Keratinocyte (primary cell): Measurements from ENCODE around the gene DTWD2. TPM values are rescaled to one million over a fixed set of nuclear protein-coding genes. Genes with fewer than 3 reads are reported as not detected.

ENCODE experiments used
- DNase-seq: peaks from one replicate; pipeline ENCODE4 v3.0.0-alpha.2; 2011; ENCODE audit warnings: low read depth, missing footprints, low spot score
- FAIRE-seq: peaks from 2 replicates; lab custom pipeline; 2011; peaks lifted over from hg19 to GRCh38; lab: Jason Lieb, UNC
- H2AFZ ChIP-seq: 2 replicates; pipeline ENCODE4 v1.6.0; 2012; ENCODE audit warnings: low read length, control low read depth, inconsistent platforms; ENCODE audit not compliant: control insufficient read depth
- H3K27ac ChIP-seq: 2 replicates; pipeline ENCODE4 v1.5.1; 2011; ENCODE audit warnings: low read length; ENCODE audit not compliant: control insufficient read depth, insufficient read depth
- H3K27me3 ChIP-seq: 3 replicates; pipeline ENCODE4 v1.6.0; 2011; ENCODE audit warnings: low read length; ENCODE audit not compliant: control insufficient read depth, insufficient read depth; ENCODE audit errors: extremely low read depth
- H3K36me3 ChIP-seq, 2 experiments: 2 replicates in 1 of 2; 3 replicates in 1 of 2; pipeline ENCODE4 v1.5.1; 2011; ENCODE audit warnings: low read length in 2 of 2, mild to moderate bottlenecking in 1 of 2; ENCODE audit not compliant: control insufficient read depth in 2 of 2, insufficient read depth in 2 of 2; ENCODE audit errors: extremely low read depth in 1 of 2
- H3K4me1 ChIP-seq: 3 replicates; pipeline ENCODE4 v1.5.1; 2011; ENCODE audit warnings: low read length; ENCODE audit not compliant: control insufficient read depth, insufficient read depth; ENCODE audit errors: extremely low read depth
- H3K4me2 ChIP-seq: 3 replicates; pipeline ENCODE4 v1.6.0; 2011; ENCODE audit warnings: low read depth, low read length; ENCODE audit not compliant: control insufficient read depth, insufficient read depth; ENCODE audit errors: extremely low read depth
- H3K4me3 ChIP-seq, 3 experiments: fragments of 200-600 bp in 1 of 3; sonication (generic) in 1 of 3; 2 replicates in 2 of 3; 3 replicates in 1 of 3; pipeline ENCODE4 v1.5.1; 2011 to 2016; ENCODE audit warnings: low read length in 3 of 3, mild to moderate bottlenecking in 3 of 3, control low read depth in 2 of 3, inconsistent platforms in 1 of 3, low read depth in 1 of 3, mixed read lengths in 1 of 3, mixed run types in 1 of 3, moderate library complexity in 1 of 3; ENCODE audit not compliant: control insufficient read depth in 2 of 3, insufficient read depth in 2 of 3; ENCODE audit errors: extremely low read depth in 1 of 3
- H3K79me2 ChIP-seq: 2 replicates; pipeline ENCODE4 v1.6.0; 2012; ENCODE audit warnings: low read length; ENCODE audit not compliant: control insufficient read depth, insufficient read depth
- H3K9ac ChIP-seq: 3 replicates; pipeline ENCODE4 v1.6.0; 2011; ENCODE audit warnings: low read length; ENCODE audit not compliant: control insufficient read depth, insufficient read depth; ENCODE audit errors: extremely low read depth
- H3K9me1 ChIP-seq: 3 replicates; pipeline ENCODE4 v1.6.0; 2011; ENCODE audit warnings: low read length; ENCODE audit not compliant: control insufficient read depth, insufficient read depth; ENCODE audit errors: extremely low read depth
- H3K9me3 ChIP-seq: 2 replicates; pipeline ENCODE4 v1.5.1; 2012; ENCODE audit warnings: low read depth, low read length; ENCODE audit not compliant: control insufficient read depth
- H4K20me1 ChIP-seq: 3 replicates; pipeline ENCODE4 v1.6.0; 2011; ENCODE audit warnings: low read length; ENCODE audit not compliant: control insufficient read depth, insufficient read depth; ENCODE audit errors: extremely low read depth
- EZH2 ChIP-seq: IDR thresholded peaks from one replicate; pipeline ENCODE4 v1.6.1; 2012; ENCODE audit warnings: inconsistent platforms, mild to moderate bottlenecking, low read length, moderate library complexity
- dilution Hi-C: fragments of 300-500 bp; cut with MboI; formaldehyde crosslinking; loops from one replicate; pipeline ENCODE4 v1.7.0; 2020; ENCODE audit warnings: low sequenced_read_pairs; ENCODE audit not compliant: extremely low pct_ligation_motif_present
- polyA plus RNA-seq, 5 experiments: library from polyadenylated mRNA; depleted of rRNA in 3 of 5; stranded (reverse) in 3 of 5; stranded (forward) in 1 of 5; unstranded in 1 of 5; fragments of >200 nt; gene quantifications; 1 replicate in 1 of 5; 2 replicates in 3 of 5; 3 replicates in 1 of 5; pipeline versions ENCODE4 v1.2.1 to v1.2.3, GENCODE V29; 2011 to 2012; ENCODE audit warnings: missing spikeins in 2 of 5, low read depth in 1 of 5, low replicate concordance in 1 of 5
- TF ChIP-seq, protein P1 (sequence below), 3 experiments: IDR thresholded peaks in 1 of 3; conservative IDR thresholded peaks in 1 of 3; optimal IDR thresholded peaks in 1 of 3; 2 replicates in 2 of 3; 3 replicates in 1 of 3; pipeline versions ENCODE3 to v1.5.1; 2011; ENCODE audit warnings: low read length in 3 of 3, mild to moderate bottlenecking in 3 of 3, moderate library complexity in 2 of 3, control low read depth in 1 of 3, inconsistent platforms in 1 of 3; ENCODE audit not compliant: insufficient read depth in 2 of 3; ENCODE audit errors: extremely low read depth in 1 of 3

DTWD2 gene
- polyA plus RNA-seq, 1 donor (not counting 4 experiments of a cell fraction or from before 2014, with no cell fraction given), result 2.9 TPM

DNA sequence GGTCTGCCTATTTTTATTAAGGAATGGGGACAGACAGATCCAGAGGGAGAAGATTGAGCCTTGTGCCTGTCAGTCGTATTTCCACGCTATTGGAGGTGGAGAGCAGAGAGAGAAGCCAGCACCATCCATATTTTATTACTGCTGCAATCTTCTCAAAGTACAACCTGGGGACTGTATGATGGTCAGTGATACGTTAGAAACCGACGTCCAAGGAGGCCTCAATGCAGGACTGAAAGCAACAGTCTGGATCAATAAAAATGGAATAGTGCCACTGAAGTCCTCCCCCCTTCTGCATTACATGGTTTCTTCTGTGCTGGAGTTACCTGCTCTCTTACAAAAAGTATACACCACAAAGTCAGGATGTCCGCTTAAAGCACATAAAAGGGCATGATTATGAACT lies 21.9 kb upstream of the DTWD2 start:
- no peak overlapping the region for H2AFZ ChIP-seq
- H3K4me3 ChIP-seq, result no peak overlapping the region
- no peaks in the 10 kb centered on the region for H4K20me1 ChIP-seq
- FAIRE-seq (no peak), DNase-seq (no peak)
- no peak overlapping the region for H3K9ac ChIP-seq
- no peak overlapping the region for H3K4me2 ChIP-seq
- TF ChIP-seq, protein P1, sequence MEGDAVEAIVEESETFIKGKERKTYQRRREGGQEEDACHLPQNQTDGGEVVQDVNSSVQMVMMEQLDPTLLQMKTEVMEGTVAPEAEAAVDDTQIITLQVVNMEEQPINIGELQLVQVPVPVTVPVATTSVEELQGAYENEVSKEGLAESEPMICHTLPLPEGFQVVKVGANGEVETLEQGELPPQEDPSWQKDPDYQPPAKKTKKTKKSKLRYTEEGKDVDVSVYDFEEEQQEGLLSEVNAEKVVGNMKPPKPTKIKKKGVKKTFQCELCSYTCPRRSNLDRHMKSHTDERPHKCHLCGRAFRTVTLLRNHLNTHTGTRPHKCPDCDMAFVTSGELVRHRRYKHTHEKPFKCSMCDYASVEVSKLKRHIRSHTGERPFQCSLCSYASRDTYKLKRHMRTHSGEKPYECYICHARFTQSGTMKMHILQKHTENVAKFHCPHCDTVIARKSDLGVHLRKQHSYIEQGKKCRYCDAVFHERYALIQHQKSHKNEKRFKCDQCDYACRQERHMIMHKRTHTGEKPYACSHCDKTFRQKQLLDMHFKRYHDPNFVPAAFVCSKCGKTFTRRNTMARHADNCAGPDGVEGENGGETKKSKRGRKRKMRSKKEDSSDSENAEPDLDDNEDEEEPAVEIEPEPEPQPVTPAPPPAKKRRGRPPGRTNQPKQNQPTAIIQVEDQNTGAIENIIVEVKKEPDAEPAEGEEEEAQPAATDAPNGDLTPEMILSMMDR (optimal IDR thresholded peaks at IDR 0.05 in 1 of 3, IDR thresholded peaks at IDR 0.05 in 1 of 3, conservative IDR thresholded peaks at IDR 0.05 in 1 of 3; ENCODE audit: extremely low read depth in 1 of 3, insufficient read depth in 2 of 3, low read length in 3 of 3), result no peak
- TF ChIP-seq EZH2, result no peak
- no peak overlapping the region for H3K27ac ChIP-seq
- H3K9me3 ChIP-seq, result no peaks in the 10 kb centered on the region
- dilution Hi-C loops, result no loop called here
- H3K9me1 ChIP-seq, result no peaks in the 10 kb centered on the region
- H3K4me1 ChIP-seq, result no peaks in the 10 kb centered on the region
- H3K36me3 ChIP-seq, result no peaks in the 10 kb centered on the region
- no peaks in the 10 kb centered on the region for H3K27me3 ChIP-seq
- no peaks in the 10 kb centered on the region for H3K79me2 ChIP-seq

DNA sequence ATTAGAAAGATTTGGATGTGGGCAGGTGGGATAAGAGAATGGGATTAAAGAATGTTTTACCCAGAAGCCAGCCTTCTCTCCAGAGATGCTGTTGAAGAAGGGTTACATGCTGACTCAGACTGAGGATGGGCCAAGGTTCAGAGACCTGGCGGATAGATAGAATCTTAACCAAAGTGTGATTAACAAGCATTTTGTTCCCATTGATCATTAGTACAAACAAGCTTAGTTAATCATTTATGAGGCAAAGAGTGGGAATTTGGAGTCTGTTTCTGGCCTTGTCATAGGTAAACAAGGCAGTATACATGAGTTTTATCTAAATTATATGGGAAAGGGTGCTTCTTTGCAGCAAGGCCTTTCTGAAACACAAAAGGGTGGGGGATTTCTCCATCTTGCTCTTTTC lies 20.8 kb upstream of the DTWD2 start:
- Histone ChIP-seq H3K9me3 (no peaks in the 10 kb centered on the region), H3K27ac (no peak overlapping the region), H3K27me3 (no peaks in the 10 kb centered on the region), H3K79me2 (no peaks in the 10 kb centered on the region), H3K4me3 (no peak overlapping the region), H3K36me3 (no peaks in the 10 kb centered on the region), H2AFZ (no peak overlapping the region), H3K9ac (no peak overlapping the region), H4K20me1 (no peaks in the 10 kb centered on the region), H3K4me1 (no peaks in the 10 kb centered on the region), H3K9me1 (no peaks in the 10 kb centered on the region), H3K4me2 (no peak overlapping the region)
- TF ChIP-seq, protein P1 (optimal IDR thresholded peaks at IDR 0.05 in 1 of 3, IDR thresholded peaks at IDR 0.05 in 1 of 3, conservative IDR thresholded peaks at IDR 0.05 in 1 of 3; ENCODE audit: extremely low read depth in 1 of 3, insufficient read depth in 2 of 3, low read length in 3 of 3), result no peak
- TF ChIP-seq EZH2, result no peak
- dilution Hi-C loops, result no loop called here
- DNase-seq (no peak), FAIRE-seq (no peak)
